Breast epithelium (tissue), 3 donors: Measurements from ENCODE around the gene ZNF546.

ENCODE experiments used
- CTCF ChIP-seq, 3 donors: fragments of 450-650 bp; IDR thresholded peaks; one replicate each; pipeline ENCODE4 v1.5.1; 2016 to 2017; ENCODE audit warnings: antibody characterized with exemption in 3 of 3, mild to moderate bottlenecking in 3 of 3, moderate library complexity in 3 of 3
- POLR2A ChIP-seq: fragments of 450-650 bp; IDR thresholded peaks from one replicate; pipeline ENCODE4 v1.6.1; 2016; ENCODE audit warnings: antibody characterized with exemption, mild to moderate bottlenecking, moderate library complexity

- TF ChIP-seq CTCF (IDR thresholded peaks at IDR 0.05) (no peak), POLR2A (no peak)
Observed at GRCh38 chr19:40006273-40006691, 9.4 kb downstream of the ZNF546 start.
